Endothelial cell of hepatic sinusoid (primary cell): ENCODE measurements around the gene MOGAT2.
"Not testable (repeated sequence)": the region's sequence is repeated elsewhere in the genome, so short reads cannot be mapped to it uniquely, and the experiment has no call there.

ENCODE experiments used
- in situ Hi-C: cut with HindIII; loops from 2 replicates; pipeline ENCODE4 v1.10.0; 2017; ENCODE audit warnings: low sequenced_read_pairs

The MOGAT2 gene

GRCh38 chr11:75717608-75718418 lies at the start of gene MOGAT2:
Gene MOGAT2 (plus strand): TSS chr11:75717838. CDS start chr11:75717889, 51 bp downstream.
- in situ Hi-C loops, result no loop called here

- in situ Hi-C loops, result no loop called here
Measured at GRCh38 chr11:75668451-75669297, 49.0 kb upstream of the MOGAT2 start, which contains the start of gene MAP6. Gene MAP6 (minus strand): TSS chr11:75669038. CDS start chr11:75668369, 669 bp downstream.

GRCh38 chr11:75673977-75674582 lies 43.6 kb upstream of the MOGAT2 start:
- in situ Hi-C loops, result no loop called here

DNA sequence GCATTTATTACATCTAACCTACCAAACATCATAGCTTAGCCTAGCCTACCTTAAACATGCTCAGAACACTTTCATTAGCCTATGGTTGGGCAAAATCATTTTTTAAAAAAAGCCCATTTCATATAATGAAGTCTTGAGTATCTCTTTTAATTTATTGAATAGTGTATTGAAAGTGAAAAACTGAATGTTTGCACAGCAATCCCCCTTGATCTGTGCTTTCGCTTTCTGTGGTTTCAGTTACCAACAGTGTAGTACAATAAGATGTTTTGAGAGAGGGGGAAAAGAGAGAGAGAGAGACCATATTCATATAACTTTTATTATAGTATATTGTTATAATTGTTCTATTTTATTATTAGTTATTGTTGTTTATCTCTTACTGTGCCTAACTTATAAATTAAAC lies 40.4 kb upstream of the MOGAT2 start:
- in situ Hi-C loops, result no loop called here

- in situ Hi-C loops, result no loop called here
Measured at GRCh38 chr11:75677909-75678308, 39.7 kb upstream of the MOGAT2 start.

DNA sequence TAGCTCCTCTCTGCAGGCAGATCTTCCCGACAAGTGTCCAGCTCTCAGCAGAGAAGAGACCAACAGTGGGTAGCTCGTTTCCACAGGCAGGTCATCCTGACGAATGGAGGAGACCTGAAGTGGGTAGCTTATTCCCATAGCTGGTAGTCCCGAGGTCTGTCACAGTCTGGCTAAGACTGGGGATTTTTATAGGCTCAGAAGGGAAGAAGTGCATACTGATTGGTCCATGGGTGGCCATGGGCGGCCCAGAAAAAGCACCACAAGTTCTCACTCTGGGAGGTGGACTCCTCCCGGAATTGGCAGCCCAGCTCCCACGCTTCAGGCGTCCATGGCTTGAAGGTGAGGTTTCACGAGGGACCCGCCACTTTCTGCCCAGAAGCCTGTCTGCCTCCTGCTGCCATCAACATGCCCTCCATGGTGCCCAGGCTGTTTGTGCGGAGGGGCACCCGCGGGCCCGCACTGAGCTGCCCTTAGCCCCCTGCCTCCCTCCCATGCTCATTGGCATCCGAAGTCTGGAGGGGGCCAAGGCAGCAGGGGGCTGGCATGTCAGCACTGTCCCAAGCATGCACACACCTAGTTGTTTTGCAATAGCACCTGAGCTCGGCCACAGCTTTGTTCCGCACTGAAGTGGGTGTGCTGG lies 38.9 kb upstream of the MOGAT2 start:
- in situ Hi-C loops, result no loop called here

- in situ Hi-C loops, result no loop called here
Measured at GRCh38 chr11:75679566-75679965, 38.1 kb upstream of the MOGAT2 start.

DNA sequence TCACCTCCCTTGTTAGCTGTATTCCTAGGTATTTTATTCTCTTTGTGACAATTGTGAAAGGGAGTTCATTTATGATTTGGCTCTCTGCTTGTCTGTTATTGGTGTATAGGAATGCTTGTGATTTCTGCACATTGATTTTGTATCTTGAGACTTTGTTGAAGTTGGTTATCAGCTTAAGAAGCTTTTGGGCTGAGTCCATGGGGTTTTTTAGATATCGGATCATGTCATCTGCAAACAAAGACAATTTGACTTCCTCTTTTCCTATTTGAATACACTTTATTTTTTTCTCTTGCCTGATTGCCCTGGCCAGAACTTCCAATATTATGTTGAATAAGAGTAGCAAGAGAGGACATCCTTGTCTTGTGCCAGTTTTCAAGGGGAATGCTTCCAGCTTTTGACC lies 33.8 kb upstream of the MOGAT2 start:
- in situ Hi-C loops, result not testable (repeated sequence)

GRCh38 chr11:75689863-75690609 lies 27.6 kb upstream of the MOGAT2 start:
- in situ Hi-C loops, result no loop called here

DNA sequence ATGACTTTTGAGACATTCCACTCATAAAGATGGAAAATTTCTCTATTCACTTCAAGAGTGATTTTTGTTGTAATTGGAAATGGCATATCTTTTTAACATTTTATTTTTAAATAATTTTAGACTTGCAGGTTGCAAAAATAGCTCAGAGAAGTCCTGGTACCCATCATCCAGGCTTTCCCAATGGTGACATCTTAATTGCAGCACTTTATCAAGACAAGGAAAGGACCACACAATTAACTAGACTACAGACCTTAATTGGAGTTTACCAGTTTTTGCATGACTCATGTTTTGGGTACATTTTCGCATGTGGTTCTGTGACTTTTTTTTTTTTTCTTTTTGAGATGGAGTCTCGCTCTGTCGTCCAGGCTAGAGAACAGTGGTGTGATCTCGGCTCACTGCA lies 25.8 kb upstream of the MOGAT2 start:
- in situ Hi-C loops, result no loop called here

GRCh38 chr11:75697906-75698581 lies 19.6 kb upstream of the MOGAT2 start:
- in situ Hi-C loops, result no loop called here

GRCh38 chr11:75700940-75701339 lies 16.7 kb upstream of the MOGAT2 start:
- in situ Hi-C loops, result no loop called here

GRCh38 chr11:75703695-75704237 lies 13.9 kb upstream of the MOGAT2 start:
- in situ Hi-C loops, result no loop called here

DNA sequence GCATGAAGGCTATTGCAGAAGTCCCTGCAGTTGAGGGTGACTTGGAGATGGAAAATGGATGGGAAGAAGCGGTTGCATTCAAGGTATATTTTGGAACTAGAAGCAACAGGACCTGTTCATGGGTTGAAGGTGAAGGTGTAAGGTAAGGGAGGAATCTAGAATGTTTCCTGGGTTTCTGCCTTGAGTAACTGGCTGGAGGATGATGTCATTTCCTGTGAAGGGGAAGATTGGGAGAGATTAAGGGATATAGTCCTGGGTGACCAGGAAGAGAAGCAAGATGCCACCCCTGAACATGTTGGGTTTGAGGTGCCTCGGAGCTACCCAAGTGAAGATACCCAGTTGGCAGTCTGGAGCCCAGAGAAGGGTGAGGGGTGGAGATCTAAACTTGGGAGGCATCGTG lies 12.1 kb upstream of the MOGAT2 start:
- in situ Hi-C loops, result loop anchor here (5.0 kb wide), 1 partner anchor 368 kb away; no protein-coding TSS in a partner anchor

DNA sequence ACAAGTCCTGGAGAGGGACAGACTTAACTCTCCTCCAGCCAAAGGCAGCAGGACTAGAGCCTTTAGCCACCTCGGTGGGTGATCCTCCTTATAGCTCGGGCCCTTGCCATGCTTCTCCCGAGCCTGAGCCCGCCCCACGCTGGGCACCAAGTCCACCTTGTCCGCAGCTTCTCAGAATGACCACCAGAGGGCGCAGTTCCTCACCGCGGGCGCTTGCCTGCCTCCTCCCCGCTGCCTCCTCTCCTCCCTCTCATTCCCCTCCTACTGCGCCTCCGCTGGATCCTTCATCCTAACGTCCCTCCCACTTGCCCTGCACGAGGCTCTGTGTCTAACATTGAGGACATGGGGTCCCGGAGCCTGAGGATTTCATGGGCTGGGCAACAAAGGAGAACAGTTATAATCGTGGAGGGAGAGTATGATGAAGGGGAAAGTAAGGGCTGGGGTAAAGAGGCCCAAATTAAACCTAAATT lies 11.3 kb upstream of the MOGAT2 start:
- in situ Hi-C loops, result loop anchor here (5.0 kb wide), 1 partner anchor 369 kb away; no protein-coding TSS in a partner anchor

DNA sequence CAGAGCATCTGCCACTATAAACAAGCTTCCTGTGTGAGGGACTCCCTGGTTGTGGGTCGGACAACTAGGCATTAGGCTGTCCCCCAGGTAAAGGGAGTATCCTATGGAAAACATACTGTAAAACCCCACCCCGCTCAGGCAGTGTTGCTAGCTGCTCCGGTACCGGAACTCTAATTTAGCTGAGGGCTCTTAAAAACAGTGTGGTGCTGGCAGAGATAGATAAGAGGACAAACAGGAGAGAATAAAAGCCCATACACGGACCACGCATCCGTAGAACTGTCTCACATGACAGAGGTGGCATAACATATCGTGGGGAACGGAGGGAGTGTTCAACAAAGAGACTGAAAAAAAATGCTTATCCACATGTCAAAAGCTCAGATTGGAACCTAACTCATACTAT lies 3.4 kb upstream of the MOGAT2 start:
- in situ Hi-C loops, result no loop called here

GRCh38 chr11:75715688-75716087 lies 1.9 kb upstream of the MOGAT2 start:
- in situ Hi-C loops, result no loop called here

DNA sequence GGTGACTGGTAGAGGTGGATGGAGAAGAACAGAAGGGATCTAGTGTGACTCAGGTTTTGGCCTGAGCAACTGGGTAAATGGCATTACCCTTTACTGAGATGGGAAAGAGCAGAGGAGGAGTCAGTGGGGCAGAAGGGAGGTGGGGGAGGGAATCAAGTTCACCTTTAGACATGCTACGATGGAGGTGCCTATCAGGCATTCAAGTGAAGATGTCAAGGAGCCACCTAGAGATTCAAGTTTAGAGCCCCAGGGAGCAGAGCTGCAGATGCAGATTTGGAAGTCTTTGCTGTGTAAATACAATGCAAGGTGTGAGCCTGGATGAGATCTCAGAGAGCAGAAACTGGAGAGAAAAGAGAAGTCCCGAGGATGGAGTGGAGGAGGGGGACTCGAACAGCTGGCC lies 979 bp upstream of the MOGAT2 start:
- in situ Hi-C loops, result no loop called here
